ENCODE data around the gene GPR12. TPM values are rescaled to one million over a fixed set of nuclear protein-coding genes. Genes with fewer than 3 reads are reported as not detected.
"Not testable (repeated sequence)": the region's sequence is repeated elsewhere in the genome, so short reads cannot be mapped to it uniquely, and the experiment has no call there.

GPR12 gene
- total RNA-seq, 4 donors from 2014 or later: 3.9 to 16.6 (median 6.8) TPM

GRCh38 chr13:26727122-26727521, 33.5 kb downstream of the GPR12 start:
- WGBS: 92% methylated on average over 3 of the region's 3 CpGs
- no peak for DNase-seq (ENCODE audit: low spot score in 2 of 2)
- TF ChIP-seq EP300 (IDR thresholded peaks at IDR 0.05) (no peak), POLR2A (IDR thresholded peaks at IDR 0.05) (no peak), CTCF (IDR thresholded peaks at IDR 0.05) (no peak), POLR2AphosphoS5 (IDR thresholded peaks at IDR 0.05) (no peak)
- Histone ChIP-seq H3K27me3 (no peaks in the 10 kb centered on the region), H3K36me3 (no peaks in the 10 kb centered on the region), H3K4me1 (no peaks in the 10 kb centered on the region), H3K9me3 (no peaks in the 10 kb centered on the region), H3K4me3 (no peak overlapping the region), H3K27ac (no peak overlapping the region)

- H3K4me1 ChIP-seq: no peaks in the 10 kb centered on the region
- no peak for TF ChIP-seq POLR2AphosphoS5 (IDR thresholded peaks at IDR 0.05)
- TF ChIP-seq CTCF (IDR thresholded peaks at IDR 0.05): no peak
- TF ChIP-seq EP300 (IDR thresholded peaks at IDR 0.05): no peak
- TF ChIP-seq POLR2A (IDR thresholded peaks at IDR 0.05): no peak
- no peaks in the 10 kb centered on the region for H3K9me3 ChIP-seq
- H3K4me3 ChIP-seq: no peak overlapping the region
- no peaks in the 10 kb centered on the region for H3K36me3 ChIP-seq
- 80% methylated on average over 8 of the region's 8 CpGs for WGBS
- no peak overlapping the region for H3K27ac ChIP-seq
- no peak for DNase-seq (ENCODE audit: low spot score in 2 of 2)
- H3K27me3 ChIP-seq: no peaks in the 10 kb centered on the region
These were observed 33.9 kb downstream of the GPR12 start for GRCh38 chr13:26726684-26727083.

DNA sequence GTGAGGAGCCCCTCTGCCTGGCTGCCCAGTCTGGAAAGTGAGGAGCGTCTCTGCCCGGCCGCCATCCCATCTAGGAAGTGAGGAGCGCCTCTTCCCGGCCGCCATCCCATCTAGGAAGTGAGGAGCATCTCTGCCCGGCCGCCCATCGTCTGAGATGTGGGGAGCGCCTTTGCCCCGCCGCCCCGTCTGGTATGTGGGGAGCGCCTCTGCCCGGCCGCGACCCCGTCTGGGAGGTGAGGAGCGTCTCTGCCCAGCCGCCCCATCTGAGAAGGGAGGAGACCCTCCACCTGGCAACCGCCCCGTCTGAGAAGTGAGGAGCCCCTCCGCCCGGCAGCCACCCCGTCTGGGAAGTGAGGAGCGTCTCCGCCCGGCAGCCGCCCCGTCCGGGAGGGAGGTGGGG, 37.0 kb downstream of the GPR12 start:
- DNase-seq (ENCODE audit: low spot score in 2 of 2): not testable (repeated sequence)
- WGBS: no CpG with 5 or more reads among the region's 31 CpGs

DNA sequence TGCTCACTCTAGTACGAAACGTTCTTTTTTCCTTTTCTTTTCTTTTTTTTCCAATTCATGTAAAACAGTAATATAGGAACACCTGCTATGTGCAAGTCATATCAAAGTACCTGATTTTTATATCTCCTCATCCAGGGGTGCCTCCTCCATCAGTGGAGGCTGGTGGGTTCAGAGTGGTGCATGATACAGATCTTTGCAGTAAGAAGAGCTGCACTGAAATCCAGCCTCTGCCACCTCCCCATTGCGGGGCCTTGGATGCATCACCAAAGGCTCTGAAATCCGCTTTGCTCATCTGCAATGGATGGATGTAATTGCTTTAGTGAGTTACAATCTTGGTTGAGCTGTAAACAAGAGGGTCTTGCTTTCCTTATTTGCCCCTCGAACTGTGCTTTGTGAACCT, 38.3 kb downstream of the GPR12 start:
- H3K27ac ChIP-seq: no peak overlapping the region
- H3K4me3 ChIP-seq: no peak overlapping the region
- no peaks in the 10 kb centered on the region for H3K27me3 ChIP-seq
- no peaks in the 10 kb centered on the region for H3K9me3 ChIP-seq
- WGBS: 85% methylated on average over 5 of the region's 5 CpGs
- no peaks in the 10 kb centered on the region for H3K4me1 ChIP-seq
- TF ChIP-seq EP300 (IDR thresholded peaks at IDR 0.05) (no peak), POLR2AphosphoS5 (IDR thresholded peaks at IDR 0.05) (no peak), CTCF (IDR thresholded peaks at IDR 0.05) (no peak), POLR2A (IDR thresholded peaks at IDR 0.05) (no peak)
- DNase-seq (ENCODE audit: low spot score in 2 of 2): no peak
- H3K36me3 ChIP-seq: no peaks in the 10 kb centered on the region

More for the DNA sequence above, 37.0 kb downstream of the GPR12 start:
- not testable (repeated sequence) for H3K4me3 ChIP-seq, H3K27ac ChIP-seq, H3K27me3 ChIP-seq, H3K9me3 ChIP-seq, H3K36me3 ChIP-seq, H3K4me1 ChIP-seq

DNA sequence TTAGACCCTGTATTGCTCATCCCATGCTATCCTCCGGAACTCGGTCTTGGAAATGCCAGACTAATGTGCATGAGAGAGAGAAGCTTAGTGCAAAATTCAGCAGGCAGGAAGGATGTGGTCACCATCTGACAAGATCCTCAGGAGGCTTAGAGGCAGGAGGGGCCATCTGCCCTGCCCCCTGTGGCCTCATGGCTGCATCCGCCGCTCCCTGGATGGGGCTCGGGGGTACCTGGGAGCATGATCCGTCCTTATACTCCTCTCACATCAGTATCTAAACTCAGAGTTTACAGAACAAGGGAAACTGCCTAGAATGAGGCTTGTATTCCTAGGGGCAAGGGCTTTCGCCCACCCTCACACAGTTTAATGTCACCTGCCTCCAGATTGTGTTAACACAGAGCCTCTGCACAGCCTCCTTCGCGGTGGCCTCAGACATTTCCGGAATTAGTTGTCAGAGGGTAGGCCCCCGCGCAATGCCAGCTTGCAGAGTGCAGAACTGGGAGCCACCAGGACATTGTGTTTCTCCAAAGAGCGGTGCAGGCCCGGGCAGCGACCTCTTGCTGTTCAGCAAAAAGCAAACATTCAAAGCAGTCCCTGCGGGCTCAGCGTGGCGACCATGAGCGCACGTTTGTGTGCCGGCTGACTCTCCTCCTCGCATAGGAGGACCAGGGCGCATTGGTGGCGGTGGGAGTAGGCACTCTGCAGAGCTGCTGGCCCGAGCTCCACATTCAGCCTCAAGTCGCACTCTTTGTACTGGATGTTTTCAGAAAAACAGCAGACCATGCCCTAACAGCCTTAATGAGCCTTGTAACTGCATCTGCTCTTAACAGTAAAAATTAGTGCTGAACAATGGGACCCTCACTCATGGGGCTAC, 39.1 kb downstream of the GPR12 start:
- WGBS: 78% methylated on average over 24 of the region's 26 CpGs
- Histone ChIP-seq H3K9me3 (no peaks in the 10 kb centered on the region), H3K27ac (no peak overlapping the region), H3K36me3 (no peaks in the 10 kb centered on the region), H3K4me3 (no peak overlapping the region), H3K4me1 (no peaks in the 10 kb centered on the region), H3K27me3 (no peaks in the 10 kb centered on the region)
- TF ChIP-seq CTCF (IDR thresholded peaks at IDR 0.05): no peak
- no peak for TF ChIP-seq POLR2A (IDR thresholded peaks at IDR 0.05)
- no peak for TF ChIP-seq EP300 (IDR thresholded peaks at IDR 0.05)
- TF ChIP-seq POLR2AphosphoS5 (IDR thresholded peaks at IDR 0.05): no peak
- DNase-seq (ENCODE audit: low spot score in 2 of 2): no peak
